Right lobe of liver (tissue), 4 donors: ENCODE measurements around the gene NTN4.

Source experiments
- POLR2A ChIP-seq: fragments of 450-650 bp; IDR thresholded peaks from one replicate; pipeline ENCODE4 v1.6.1; 2017; ENCODE audit warnings: antibody characterized with exemption, mild to moderate bottlenecking
- TF ChIP-seq, protein P1 (sequence below), 4 donors: fragments of 200-600 bp in 3 of 4; fragments of 450-650 bp in 1 of 4; IDR thresholded peaks; one replicate each; pipeline versions ENCODE4 v1.5.1 to v1.8.0; 2016 to 2022; ENCODE audit warnings: antibody characterized with exemption in 4 of 4, mild to moderate bottlenecking in 2 of 4
- donor health status: DM: no; HTN: no; CAD: no.
- donor health status: DM: no; HTN: no; CAD: no.
- donor health status: DM: no; HTN: yes; CAD: no.

DNA sequence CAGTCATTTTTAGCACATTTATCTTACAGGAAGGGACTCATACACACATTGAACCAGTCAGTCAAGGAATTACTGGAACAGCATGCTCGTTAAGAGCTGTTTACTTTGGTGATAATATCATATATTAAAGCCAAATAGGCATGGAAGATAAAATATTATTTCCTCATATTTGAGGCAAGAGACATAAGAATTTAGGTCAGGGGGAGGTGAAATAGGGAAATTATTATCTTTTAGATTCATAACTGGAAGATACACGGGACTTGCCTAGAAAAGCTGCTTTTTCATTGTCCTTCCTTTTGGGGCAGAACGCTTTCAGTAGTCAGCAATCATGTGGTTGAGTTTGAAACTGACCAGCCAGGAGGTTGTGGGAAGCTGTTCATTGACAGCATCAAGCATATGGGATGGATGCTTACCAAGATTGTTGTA, 72.5 kb downstream of the NTN4 start:
- TF ChIP-seq, protein P1, sequence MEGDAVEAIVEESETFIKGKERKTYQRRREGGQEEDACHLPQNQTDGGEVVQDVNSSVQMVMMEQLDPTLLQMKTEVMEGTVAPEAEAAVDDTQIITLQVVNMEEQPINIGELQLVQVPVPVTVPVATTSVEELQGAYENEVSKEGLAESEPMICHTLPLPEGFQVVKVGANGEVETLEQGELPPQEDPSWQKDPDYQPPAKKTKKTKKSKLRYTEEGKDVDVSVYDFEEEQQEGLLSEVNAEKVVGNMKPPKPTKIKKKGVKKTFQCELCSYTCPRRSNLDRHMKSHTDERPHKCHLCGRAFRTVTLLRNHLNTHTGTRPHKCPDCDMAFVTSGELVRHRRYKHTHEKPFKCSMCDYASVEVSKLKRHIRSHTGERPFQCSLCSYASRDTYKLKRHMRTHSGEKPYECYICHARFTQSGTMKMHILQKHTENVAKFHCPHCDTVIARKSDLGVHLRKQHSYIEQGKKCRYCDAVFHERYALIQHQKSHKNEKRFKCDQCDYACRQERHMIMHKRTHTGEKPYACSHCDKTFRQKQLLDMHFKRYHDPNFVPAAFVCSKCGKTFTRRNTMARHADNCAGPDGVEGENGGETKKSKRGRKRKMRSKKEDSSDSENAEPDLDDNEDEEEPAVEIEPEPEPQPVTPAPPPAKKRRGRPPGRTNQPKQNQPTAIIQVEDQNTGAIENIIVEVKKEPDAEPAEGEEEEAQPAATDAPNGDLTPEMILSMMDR (IDR thresholded peaks at IDR 0.05), result no peak
- no peak for TF ChIP-seq POLR2A
